ENCODE results near the gene UBE2J2. TPM values are rescaled to one million over a fixed set of nuclear protein-coding genes. Genes with fewer than 3 reads are reported as not detected.

Gene UBE2J2
- total RNA-seq, 1 donor from 2014 or later: 25.2 TPM

GRCh38 chr1:1211541-1212441, 61.9 kb downstream of the UBE2J2 start:
- DNase-seq (ENCODE audit: low spot score in 2 of 2): no peak

GRCh38 chr1:1210726-1211540, 62.7 kb downstream of the UBE2J2 start:
- Histone ChIP-seq H3K4me3 (no peak overlapping the region), H3K27ac (no peak overlapping the region), H3K9me3 (no peaks in the 10 kb centered on the region), H3K27me3 (peaks cover 9% of the 10 kb centered on the region), H3K36me3 (peaks cover under 1 to 2% of the 10 kb centered on the region in 2 donors), H3K4me1 (peaks cover 0 to 3% of the 10 kb centered on the region in 2 donors)
- intact Hi-C loops (cut with DNase I): no loop called here
- no peak for DNase-seq (ENCODE audit: low spot score in 2 of 2)
- TF ChIP-seq CTCF (IDR thresholded peaks at IDR 0.05): no peak

More at GRCh38 chr1:1211541-1212441, 61.9 kb downstream of the UBE2J2 start:
- TF ChIP-seq CTCF (IDR thresholded peaks at IDR 0.05): no peak
- intact Hi-C loops (cut with DNase I): no loop called here
- Histone ChIP-seq H3K4me3 (no peak overlapping the region), H3K4me1 (no peaks in the 10 kb centered on the region), H3K9me3 (no peaks in the 10 kb centered on the region), H3K27ac (no peak overlapping the region), H3K27me3 (peaks cover 3% of the 10 kb centered on the region), H3K36me3 (peaks cover 8 to 9% of the 10 kb centered on the region in 2 donors)

GRCh38 chr1:1208713-1209433, 64.8 kb downstream of the UBE2J2 start:
- Histone ChIP-seq H3K4me3 (peak overlapping the region in 1 of 2 donors; percentile 46), H3K27ac (no peak overlapping the region), H3K27me3 (peaks cover 15% of the 10 kb centered on the region), H3K36me3 (no peaks in the 10 kb centered on the region), H3K4me1 (peaks cover 0 to 3% of the 10 kb centered on the region in 2 donors), H3K9me3 (no peaks in the 10 kb centered on the region)
- intact Hi-C loops (cut with DNase I): no loop called here
- no peak for DNase-seq (ENCODE audit: low spot score in 2 of 2)
- no peak for TF ChIP-seq CTCF (IDR thresholded peaks at IDR 0.05)

- no peaks in the 10 kb centered on the region for H3K36me3 ChIP-seq
- peaks cover 0 to 3% of the 10 kb centered on the region in 2 donors for H3K4me1 ChIP-seq
- no peak overlapping the region for H3K4me3 ChIP-seq
- intact Hi-C loops (cut with DNase I): no loop called here
- no peak overlapping the region for H3K27ac ChIP-seq
- H3K27me3 ChIP-seq: peaks cover 15% of the 10 kb centered on the region
- DNase-seq (ENCODE audit: low spot score in 2 of 2): no peak
- no peak for TF ChIP-seq CTCF (IDR thresholded peaks at IDR 0.05)
- H3K9me3 ChIP-seq: no peaks in the 10 kb centered on the region
These were observed 66.1 kb downstream of the UBE2J2 start for GRCh38 chr1:1207571-1207892.

- Histone ChIP-seq H3K36me3 (no peaks in the 10 kb centered on the region), H3K4me1 (peaks cover 0 to 3% of the 10 kb centered on the region in 2 donors), H3K27me3 (peaks cover 15% of the 10 kb centered on the region), H3K9me3 (no peaks in the 10 kb centered on the region), H3K4me3 (no peak overlapping the region), H3K27ac (no peak overlapping the region)
- DNase-seq (ENCODE audit: low spot score in 2 of 2): no peak
- intact Hi-C loops (cut with DNase I): no loop called here
- TF ChIP-seq CTCF (IDR thresholded peaks at IDR 0.05): no peak
These were observed 66.6 kb downstream of the UBE2J2 start for GRCh38 chr1:1206966-1207531.
